ENCODE data around the gene ELMO1. TPM values are rescaled to one million over a fixed set of nuclear protein-coding genes. Genes with fewer than 3 reads are reported as not detected.

ELMO1 gene
- total and polyA plus RNA-seq, 2 of the 13 experiments (the other 11 are each of a cell fraction or from before 2014, with no cell fraction given): 0.11 to 0.17 TPM

DNA sequence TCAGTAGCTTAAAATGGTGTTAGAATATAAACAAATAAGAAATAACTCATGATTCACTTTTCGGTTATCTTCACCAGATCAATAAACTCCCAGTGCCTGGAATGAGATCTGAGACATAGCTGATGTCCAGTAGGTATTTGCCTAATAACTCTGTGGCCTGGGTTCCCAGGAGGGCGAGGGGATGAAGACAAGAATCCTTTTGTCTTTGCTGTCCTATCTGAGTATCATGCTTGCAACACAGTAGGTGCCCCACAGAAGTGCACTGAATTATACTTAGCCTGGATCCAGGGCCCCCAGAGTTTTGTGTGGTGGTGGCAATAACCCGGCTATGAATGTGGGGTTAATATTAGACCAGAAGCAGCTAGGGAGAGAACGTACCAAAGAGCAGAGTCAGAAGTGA is 374.3 kb downstream of the ELMO1 start (continued):
- no peak for TF ChIP-seq ESRRA (CRISPR knock-in tag; IDR thresholded peaks at IDR 0.05; ENCODE audit: low read depth)
- no peak for TF ChIP-seq SSRP1 (CRISPR knock-in tag; IDR thresholded peaks at IDR 0.05)
- TF ChIP-seq, protein P1, sequence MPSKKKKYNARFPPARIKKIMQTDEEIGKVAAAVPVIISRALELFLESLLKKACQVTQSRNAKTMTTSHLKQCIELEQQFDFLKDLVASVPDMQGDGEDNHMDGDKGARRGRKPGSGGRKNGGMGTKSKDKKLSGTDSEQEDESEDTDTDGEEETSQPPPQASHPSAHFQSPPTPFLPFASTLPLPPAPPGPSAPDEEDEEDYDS (CRISPR knock-in tag; IDR thresholded peaks at IDR 0.05): 0 out of 2 replicates have a peak, but pooled peaks have one; percentile 15
- TF ChIP-seq PPARG (CRISPR knock-in tag; conservative IDR thresholded peaks at IDR 0.05): peak; percentile 73
- no peak for TF ChIP-seq ZNF746 (CRISPR knock-in tag; IDR thresholded peaks at IDR 0.05)
- TF ChIP-seq PAXIP1 (CRISPR knock-in tag; conservative IDR thresholded peaks at IDR 0.05): peak; percentile 79
- no peak for TF ChIP-seq SETDB1 (CRISPR knock-in tag; IDR thresholded peaks at IDR 0.05; ENCODE audit: borderline replicate concordance)
- peak; percentile 85 for TF ChIP-seq ONECUT2 (CRISPR knock-in tag; IDR thresholded peaks at IDR 0.05)
- no peak for TF ChIP-seq ZNF446 (CRISPR knock-in tag; IDR thresholded peaks at IDR 0.05)
- TF ChIP-seq ASH2L (IDR thresholded peaks at IDR 0.05; ENCODE audit: insufficient read length, low read depth, low read length): peak; percentile 44
- no peak; the same call in 1 of the 2 replicates for TF ChIP-seq DPF2 (CRISPR knock-in tag; IDR thresholded peaks at IDR 0.05; ENCODE audit: borderline replicate concordance, low read depth)
- TF ChIP-seq, protein P2, sequence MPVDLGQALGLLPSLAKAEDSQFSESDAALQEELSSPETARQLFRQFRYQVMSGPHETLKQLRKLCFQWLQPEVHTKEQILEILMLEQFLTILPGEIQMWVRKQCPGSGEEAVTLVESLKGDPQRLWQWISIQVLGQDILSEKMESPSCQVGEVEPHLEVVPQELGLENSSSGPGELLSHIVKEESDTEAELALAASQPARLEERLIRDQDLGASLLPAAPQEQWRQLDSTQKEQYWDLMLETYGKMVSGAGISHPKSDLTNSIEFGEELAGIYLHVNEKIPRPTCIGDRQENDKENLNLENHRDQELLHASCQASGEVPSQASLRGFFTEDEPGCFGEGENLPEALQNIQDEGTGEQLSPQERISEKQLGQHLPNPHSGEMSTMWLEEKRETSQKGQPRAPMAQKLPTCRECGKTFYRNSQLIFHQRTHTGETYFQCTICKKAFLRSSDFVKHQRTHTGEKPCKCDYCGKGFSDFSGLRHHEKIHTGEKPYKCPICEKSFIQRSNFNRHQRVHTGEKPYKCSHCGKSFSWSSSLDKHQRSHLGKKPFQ (CRISPR knock-in tag; IDR thresholded peaks at IDR 0.05; ENCODE audit: insufficient replicate concordance): no peak

Data from HepG2 (cell line).